HG02973 (cell line): Measurements from ENCODE around the gene PHACTR4.
A peak's percentile ranks its signal among the peaks of the same experiment; 100 is the strongest.
"Not testable (repeated sequence)": the region's sequence is repeated elsewhere in the genome, so short reads cannot be mapped to it uniquely, and the experiment has no call there.

ENCODE experiments used
- ATAC-seq: cut with Tn5 transposase; IDR thresholded peaks from one replicate; pipeline ENCODE4 v1.9.1; 2021; ENCODE audit warnings: moderate library complexity; ENCODE audit not compliant: unreplicated experiment

Gene PHACTR4

DNA sequence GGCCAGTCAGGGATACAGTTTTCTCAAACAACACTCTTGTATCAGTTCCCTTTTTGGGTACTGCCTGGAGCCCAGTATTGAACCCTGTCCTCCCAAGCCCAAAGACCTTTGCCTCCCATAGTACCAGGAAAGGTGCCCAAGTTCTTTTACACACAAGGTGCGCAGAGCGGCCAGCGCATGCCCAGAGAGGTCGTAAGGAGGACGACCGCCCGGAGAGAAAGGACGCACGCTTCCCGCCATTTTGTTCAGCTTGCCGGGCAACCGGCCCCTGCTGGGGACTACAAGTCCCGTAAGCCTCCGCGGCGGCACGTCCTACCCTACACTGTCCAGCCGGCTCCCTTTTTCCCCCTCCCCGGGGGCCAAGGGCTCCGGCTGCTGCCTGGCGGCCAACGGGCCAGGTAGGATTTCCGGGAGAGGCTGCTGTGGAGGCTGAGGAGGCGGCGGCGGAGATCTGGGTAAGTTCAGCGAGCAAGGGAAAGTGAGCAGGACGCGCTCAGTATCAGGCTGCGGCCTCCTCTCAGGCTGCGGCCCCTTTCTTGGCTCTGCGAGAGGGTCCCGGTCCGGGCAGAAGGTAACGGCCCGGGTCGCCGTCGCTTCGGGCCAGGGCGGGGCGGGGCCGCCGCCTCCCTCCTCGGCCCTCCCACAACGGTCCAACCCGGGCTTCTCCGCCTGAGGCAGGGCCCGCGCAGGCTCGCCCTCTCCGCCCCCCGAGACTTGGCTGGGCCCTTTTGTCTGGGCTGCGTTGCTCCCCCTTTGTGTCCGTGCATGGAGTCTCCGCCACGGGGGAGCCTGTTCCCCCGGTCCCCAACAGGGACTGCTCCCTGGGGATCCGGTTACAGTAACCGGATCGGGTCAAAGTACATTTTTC, at the start of gene PHACTR4:
Gene PHACTR4 (plus strand): TSS at position 370 of the 868 bp plus-strand sequence. CDS start 37,708 bp downstream, outside the sequence.
- peak; percentile 79 for ATAC-seq

DNA sequence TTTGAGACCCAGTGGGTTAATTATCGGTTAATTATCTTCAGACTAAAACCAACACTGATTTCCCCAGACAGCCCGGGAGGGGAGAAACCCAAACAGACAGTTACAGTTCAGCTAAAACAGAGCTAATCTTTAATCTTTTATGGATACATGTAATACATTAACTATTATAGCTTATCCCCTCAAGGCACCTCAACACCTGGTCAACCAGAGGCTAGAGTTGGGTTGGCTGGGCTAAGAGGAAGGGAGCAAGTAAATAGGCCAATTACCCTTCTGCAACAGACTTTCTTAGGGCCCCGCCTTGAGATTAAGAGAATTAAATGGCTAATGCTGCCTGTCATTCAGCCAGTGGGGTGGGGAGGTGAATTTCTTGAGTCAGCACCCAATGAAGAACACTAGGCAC, 47.3 kb upstream of the PHACTR4 start:
- no peak for ATAC-seq

DNA sequence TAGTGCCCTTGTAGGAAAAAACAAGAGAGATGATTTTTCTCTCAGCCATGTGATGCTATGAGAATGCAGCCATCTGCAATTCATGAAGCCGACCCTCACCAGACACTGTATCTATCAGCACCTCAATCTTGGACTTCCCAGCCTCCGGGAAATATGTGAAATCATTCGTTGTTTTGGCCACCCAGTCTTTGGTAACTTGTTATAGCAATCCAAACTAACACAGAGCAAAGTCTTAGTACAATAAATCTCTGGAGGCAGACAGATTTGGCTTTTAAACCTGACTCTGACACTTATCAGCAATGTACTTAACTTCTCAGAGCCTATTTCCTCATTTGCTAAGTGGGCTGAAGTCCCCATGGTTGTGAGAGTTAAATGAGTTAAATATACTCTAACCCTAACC, 45.8 kb upstream of the PHACTR4 start:
- ATAC-seq = no peak

DNA sequence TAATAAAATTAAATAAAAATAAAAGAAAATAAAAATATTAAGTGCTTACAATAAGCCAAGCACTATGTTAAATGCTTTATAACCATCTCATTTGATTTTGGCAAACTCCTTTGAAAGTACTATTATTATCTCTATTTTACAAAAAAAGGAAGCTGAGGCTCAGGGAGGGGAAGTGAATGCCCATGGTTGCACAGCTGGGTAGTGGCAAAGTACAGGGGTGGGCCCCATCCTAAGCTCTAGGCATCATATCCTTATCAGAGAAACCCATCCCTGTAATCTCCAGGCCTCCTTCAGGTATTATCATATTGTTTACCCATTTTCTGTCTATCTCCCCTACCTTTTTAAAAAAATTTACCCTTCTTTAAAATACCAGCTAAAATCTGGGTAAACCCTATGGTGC, 43.0 kb upstream of the PHACTR4 start:
- no peak for ATAC-seq

- no peak for ATAC-seq
Observed at GRCh38 chr1:28326984-28327383, 42.6 kb upstream of the PHACTR4 start.

- not testable (repeated sequence) for ATAC-seq
Observed at GRCh38 chr1:28327431-28327830, 42.1 kb upstream of the PHACTR4 start.

DNA sequence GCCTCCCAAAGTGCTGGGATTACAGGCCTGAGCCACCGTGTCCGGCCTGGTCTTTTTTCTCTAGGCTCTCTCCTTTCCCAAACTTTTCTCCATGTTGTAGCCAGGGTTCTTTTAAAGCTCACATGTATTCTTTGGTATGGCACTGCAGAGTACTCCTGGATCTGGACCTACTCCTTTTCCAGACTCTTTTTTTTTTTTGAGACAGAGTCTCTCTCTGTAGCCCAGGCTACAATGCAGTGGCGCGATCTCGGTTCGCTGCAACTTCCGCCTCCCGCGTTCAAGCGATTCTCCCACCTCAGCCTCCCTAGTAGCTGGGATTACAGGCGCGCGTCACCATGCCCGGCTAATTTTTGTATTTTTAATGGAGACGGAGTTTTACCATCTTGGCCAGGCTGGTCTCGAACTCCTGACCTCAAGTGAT, 41.3 kb upstream of the PHACTR4 start:
- no peak for ATAC-seq

DNA sequence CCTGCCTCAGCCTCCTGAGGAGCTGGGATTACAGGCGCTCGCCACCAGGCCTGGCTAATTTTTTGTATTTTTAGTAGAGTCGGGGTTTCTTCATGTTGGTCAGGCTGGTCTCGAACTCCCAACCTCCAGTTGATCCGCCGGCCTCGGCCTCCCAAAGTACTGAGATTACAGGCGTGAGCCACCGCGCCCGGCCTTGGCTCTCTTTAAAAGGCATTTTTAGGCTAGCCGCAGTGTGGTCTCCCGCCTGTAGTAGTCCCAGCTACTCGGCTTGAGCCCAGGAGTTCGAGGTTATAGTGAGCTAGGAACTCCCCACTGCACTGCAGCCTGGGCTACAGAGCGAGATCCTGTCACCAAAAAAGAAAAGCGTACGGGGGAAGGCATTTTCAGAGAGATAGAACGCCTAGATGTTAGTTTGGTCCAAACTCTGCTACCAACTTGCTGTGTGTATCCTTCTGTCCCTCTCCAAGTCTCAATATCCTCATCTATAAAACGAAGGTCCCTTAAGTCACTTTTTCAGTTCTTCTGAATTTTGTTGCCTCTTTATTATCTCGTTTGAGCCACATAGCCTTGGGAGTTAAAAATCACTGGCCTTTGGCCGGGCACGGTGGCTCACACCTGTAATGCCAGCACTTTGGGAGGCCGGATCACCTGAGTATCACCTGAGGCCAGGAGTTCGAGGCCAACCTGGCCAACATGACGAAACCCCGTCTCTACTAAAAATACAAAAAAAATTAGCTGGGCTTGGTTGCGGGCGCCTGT, 40.0 kb upstream of the PHACTR4 start:
- no peak for ATAC-seq

DNA sequence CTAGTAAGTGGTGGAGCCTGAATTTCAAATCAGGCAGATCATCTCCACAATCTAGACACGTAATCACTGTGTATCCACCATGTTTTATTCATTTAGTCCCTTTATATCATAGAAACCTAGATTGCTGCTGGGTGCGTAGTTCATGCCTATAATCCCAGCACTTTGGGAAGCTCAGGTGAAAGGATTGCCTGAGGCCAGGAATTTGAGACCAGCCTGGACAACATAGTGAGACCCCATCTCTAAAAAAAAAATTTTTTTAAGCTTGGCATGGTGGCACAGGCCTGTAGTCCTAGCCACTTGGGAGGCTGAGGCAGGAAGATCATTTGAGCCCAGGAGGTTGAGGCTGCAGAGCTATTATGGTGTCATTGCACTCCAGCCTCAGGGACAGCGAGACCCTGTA, 30.6 kb upstream of the PHACTR4 start:
- no peak for ATAC-seq

DNA sequence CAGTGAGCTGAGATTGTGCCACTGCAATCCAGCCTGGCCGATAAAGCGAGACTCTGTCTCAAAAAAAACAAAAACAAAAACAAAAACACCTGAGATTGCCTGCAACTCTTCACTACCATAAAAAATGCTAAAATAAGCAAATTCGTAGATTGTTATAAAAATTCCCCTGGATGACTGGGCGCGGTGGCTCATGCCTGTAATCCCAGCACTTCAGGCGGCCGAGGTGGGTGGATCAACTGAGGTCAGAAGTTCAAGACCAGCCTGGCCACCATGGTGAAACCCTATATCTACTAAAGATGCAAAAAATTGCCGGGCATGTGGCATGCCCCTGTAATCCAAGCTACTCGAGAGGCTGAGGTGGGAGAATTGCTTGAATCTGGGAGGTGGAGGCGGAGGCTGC, 30.0 kb upstream of the PHACTR4 start:
- no peak for ATAC-seq

DNA sequence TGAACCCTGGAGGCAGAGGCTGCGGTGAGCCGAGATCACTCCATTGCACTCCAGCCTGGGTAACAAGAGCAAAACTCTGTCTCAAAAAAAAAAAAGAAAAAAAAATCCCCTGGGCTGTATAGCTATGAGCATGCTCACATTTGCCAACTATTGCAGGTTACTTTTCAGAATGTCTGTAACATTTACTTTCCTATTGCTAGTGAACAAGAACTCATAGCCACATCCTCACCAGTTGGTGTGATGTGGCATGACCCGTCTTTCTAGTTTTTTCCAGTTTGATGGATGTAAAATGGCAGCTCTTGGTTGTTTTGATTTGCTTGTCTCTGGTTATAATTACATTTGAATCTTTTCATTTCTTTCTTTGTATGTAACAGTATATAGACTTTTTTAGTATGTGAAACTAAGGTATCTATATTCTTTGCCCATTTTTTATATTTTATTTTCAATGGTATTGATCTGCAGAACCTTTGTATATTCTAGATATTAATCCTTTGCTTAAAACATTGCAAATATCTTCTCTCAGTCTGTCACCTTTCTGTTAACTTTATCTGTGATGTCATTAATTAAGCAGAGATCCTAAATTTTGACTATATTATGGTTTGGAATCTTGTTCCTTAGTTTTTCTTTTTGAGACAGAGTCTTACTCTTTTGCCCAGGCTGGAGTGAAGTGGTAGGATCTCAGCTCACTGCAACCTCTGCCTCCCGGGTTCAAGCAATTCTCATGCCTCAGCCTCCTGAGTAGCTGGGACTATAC, 29.1 kb upstream of the PHACTR4 start:
- ATAC-seq = no peak

DNA sequence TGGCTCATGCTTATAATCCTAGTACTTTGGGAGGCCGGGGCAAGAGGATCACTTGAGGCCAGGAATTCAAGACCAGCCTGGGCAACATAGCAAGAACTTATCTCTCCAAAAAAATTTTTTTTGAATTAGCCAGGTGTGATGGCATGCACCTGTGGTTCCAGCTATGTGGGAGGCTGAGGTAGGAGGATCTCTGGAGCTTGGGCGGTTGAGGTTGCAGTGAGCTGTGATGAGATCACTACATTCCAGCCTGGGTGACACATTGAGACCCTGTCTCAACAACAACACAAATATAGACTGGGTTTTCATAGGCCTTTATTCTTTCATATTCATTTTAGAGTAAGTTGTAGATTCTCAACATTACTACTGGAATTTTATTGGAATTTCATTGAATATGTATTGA, 27.9 kb upstream of the PHACTR4 start:
- ATAC-seq = no peak

- no peak for ATAC-seq
Observed at GRCh38 chr1:28343405-28343804, 26.1 kb upstream of the PHACTR4 start.

DNA sequence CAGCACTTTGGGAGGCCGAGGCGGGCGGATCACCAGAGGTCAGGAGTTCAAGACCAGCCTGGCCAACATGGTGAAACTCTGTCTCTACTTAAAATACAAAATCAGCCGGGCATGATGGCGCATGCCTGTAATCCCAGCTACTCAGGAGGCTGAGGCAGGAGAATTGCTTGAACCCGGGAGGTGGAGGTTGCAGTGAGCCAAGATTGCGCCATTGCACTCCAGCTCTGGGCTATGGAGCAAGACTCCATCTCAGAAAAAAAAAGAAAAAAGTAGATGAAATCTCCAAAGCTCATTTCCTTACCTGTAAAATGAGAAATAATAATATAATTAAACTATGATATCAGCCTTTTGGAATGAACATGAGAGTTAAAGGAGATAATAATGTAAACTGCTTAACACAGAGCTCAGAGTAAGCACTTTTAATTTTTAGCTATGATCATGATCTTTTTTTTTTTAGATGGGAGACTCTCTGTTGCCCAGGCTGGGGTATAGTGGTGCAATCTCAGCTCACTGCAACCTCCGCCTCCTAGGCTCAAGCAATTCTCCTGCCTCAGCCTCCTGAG, 16.2 kb upstream of the PHACTR4 start:
- not testable (repeated sequence) for ATAC-seq

DNA sequence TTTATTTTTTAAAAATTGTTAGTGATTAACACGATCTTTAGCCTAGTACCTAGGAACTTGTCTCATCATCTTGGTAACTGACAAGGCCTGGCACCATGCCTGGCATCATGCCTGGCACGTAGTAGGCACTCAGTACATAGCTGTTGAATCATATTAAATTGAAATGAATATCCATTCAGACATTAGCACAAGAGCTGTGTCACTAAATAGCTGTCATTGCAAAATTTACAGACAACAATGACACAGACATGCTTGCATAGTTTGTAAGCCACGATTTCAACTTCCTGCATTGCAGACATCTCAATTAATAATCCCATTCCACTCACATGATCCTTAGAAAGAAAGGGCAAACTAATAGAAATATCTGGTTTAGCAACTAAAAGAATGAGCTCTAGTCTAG, 15.4 kb upstream of the PHACTR4 start:
- ATAC-seq = no peak

DNA sequence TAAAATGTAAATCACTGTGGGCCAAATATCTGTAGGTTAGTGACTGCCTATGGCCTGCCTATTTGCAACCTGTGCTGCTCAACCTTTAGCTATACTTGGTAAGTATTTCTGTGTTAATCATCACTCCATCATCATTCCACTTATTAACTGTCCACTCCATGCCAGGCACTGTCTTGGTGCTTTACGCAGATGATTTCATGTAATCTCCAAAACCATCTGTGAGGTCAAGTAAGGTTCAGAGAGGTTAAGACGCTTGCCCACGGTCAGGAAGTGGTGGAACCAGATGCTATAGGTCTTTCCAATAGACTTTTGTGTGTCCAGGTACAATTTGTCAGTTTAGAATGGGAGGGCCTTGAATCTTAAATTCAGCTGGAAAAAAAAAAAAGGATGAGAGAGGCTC, 10.8 kb upstream of the PHACTR4 start:
- no peak for ATAC-seq

- no peak for ATAC-seq
Observed at GRCh38 chr1:28359592-28360239, 9.8 kb upstream of the PHACTR4 start.

GRCh38 chr1:28364888-28365287, 4.7 kb upstream of the PHACTR4 start:
- no peak for ATAC-seq

DNA sequence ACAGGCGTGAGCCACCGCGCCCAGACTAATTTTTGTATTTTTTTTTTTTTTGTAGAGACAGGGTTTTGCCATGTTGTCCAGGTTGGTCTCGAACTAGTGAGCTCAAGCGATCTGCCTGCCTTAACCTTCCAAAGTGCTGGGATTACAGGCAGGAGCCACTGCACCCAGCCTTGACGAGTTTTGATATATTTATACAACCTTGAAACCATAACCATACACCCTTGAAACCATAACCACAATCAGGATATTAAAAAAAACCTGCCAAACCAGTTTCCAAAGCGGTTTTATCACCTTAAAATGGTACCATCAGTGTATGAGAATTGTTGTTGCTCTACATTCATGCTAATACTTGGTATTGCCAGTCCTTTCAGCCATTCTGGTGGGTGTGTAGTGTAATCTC, 3.7 kb upstream of the PHACTR4 start:
- no peak for ATAC-seq

GRCh38 chr1:28368608-28369007, 932 bp upstream of the PHACTR4 start:
- ATAC-seq = not testable (repeated sequence)
